K562 (cell line): ENCODE measurements around the gene CELSR2. TPM values are rescaled to one million over a fixed set of nuclear protein-coding genes. Genes with fewer than 3 reads are reported as not detected.

Source experiments
- ARHGAP35 ChIP-seq: fragments of 450-650 bp; IDR thresholded peaks from 2 replicates; pipeline ENCODE4 v1.6.1; 2018; ENCODE audit not compliant: partially characterized antibody
- BCL6 ChIP-seq: fragments of 250-450 bp; sonication (Bioruptor Pico); IDR thresholded peaks from 2 replicates; pipeline ENCODE4 v1.4.0; 2020
- CBFB ChIP-seq: sonication (generic); formaldehyde crosslinking; IDR thresholded peaks from 2 replicates; pipeline ENCODE4 v1.4.0; 2020; ENCODE audit warnings: mild to moderate bottlenecking, missing genetic modification reagents
- CHD1 ChIP-seq: fragments of 200-600 bp; sonication (generic); IDR thresholded peaks from one replicate; pipeline ENCODE4 v1.6.1; 2012; ENCODE audit warnings: mild to moderate bottlenecking, moderate library complexity, low read length, inconsistent platforms
- FOXK2 ChIP-seq, 2 experiments: fragments of 450-650 bp; IDR thresholded peaks in 1 of 2; conservative IDR thresholded peaks in 1 of 2; 2 replicates each; pipeline ENCODE4 v1.6.1; 2016; ENCODE audit warnings: low read depth in 2 of 2, mild to moderate bottlenecking in 1 of 2
- FOXM1 ChIP-seq, 2 experiments: fragments of 450-650 bp in 1 of 2; sonication (generic) in 1 of 2; formaldehyde crosslinking in 1 of 2; IDR thresholded peaks; 2 replicates each; pipeline versions ENCODE4 v1.6.1 to v1.9.0; 2017 to 2022; ENCODE audit warnings: low read depth in 2 of 2, mild to moderate bottlenecking in 2 of 2, missing genetic modification reagents in 1 of 2, moderate library complexity in 1 of 2
- GATAD2B ChIP-seq: fragments of 450-650 bp; IDR thresholded peaks from 2 replicates; pipeline ENCODE4 v1.6.1; 2017; ENCODE audit warnings: mild to moderate bottlenecking, borderline replicate concordance
- HIVEP1 ChIP-seq: fragments of 250-450 bp; sonication (Bioruptor Pico); IDR thresholded peaks from 2 replicates; pipeline ENCODE4 v1.4.0; 2020; ENCODE audit warnings: mild to moderate bottlenecking
- MAFF ChIP-seq: IDR thresholded peaks from 2 replicates; pipeline ENCODE4 v1.6.1; 2012; ENCODE audit warnings: low read length, improper control_type of control experiment
- NCOA4 ChIP-seq: fragments of 450-650 bp; IDR thresholded peaks from 2 replicates; pipeline ENCODE4 v1.6.1; 2018; ENCODE audit warnings: mild to moderate bottlenecking; ENCODE audit not compliant: partially characterized antibody
- PTBP1 ChIP-seq: fragments of 200-400 bp; formaldehyde crosslinking; IDR thresholded peaks from 2 replicates; pipeline ENCODE4 v1.6.1; 2017; ENCODE audit warnings: low read depth, low read length
- RB1 ChIP-seq: fragments of 450-650 bp; IDR thresholded peaks from 2 replicates; pipeline ENCODE4 v1.6.1; 2017; ENCODE audit warnings: low read depth, mild to moderate bottlenecking
- RBM14 ChIP-seq: fragments of 200-400 bp; formaldehyde crosslinking; IDR thresholded peaks from 2 replicates; pipeline ENCODE4 v1.6.1; 2018; ENCODE audit warnings: low read depth, mild to moderate bottlenecking, low read length, moderate library complexity, borderline replicate concordance; ENCODE audit not compliant: insufficient read depth
- STAT5B ChIP-seq: fragments of 250-450 bp; sonication (Bioruptor Pico); IDR thresholded peaks from 2 replicates; pipeline ENCODE4 v1.8.0; 2021; ENCODE audit warnings: mild to moderate bottlenecking, inconsistent platforms
- XRCC3 ChIP-seq: fragments of 450-650 bp; IDR thresholded peaks from 2 replicates; pipeline ENCODE4 v1.6.1; 2017; ENCODE audit warnings: mild to moderate bottlenecking, moderate library complexity
- ZNF124 ChIP-seq: sonication (generic); formaldehyde crosslinking; IDR thresholded peaks from 2 replicates; pipeline ENCODE4 v1.8.1; 2022; ENCODE audit warnings: missing genetic modification reagents
- ZNF217 ChIP-seq: sonication (generic); formaldehyde crosslinking; IDR thresholded peaks from 2 replicates; pipeline ENCODE4 v1.8.0; 2022; ENCODE audit warnings: mild to moderate bottlenecking, missing genetic modification reagents
- ZNF23 ChIP-seq: fragments of 250-450 bp; sonication (Bioruptor Pico); IDR thresholded peaks from 2 replicates; pipeline ENCODE4 v1.4.0; 2020; ENCODE audit warnings: mild to moderate bottlenecking
- ZNF3 ChIP-seq: fragments of 250-450 bp; sonication (Bioruptor Pico); IDR thresholded peaks from 2 replicates; pipeline ENCODE4 v1.5.0; 2021; ENCODE audit warnings: mild to moderate bottlenecking, moderate library complexity
- ZNF316 ChIP-seq: fragments of 450-650 bp; IDR thresholded peaks from 2 replicates; pipeline ENCODE4 v1.6.1; 2016
- ZNF830 ChIP-seq: fragments of 250-450 bp; sonication (Bioruptor Pico); IDR thresholded peaks from 2 replicates; pipeline ENCODE4 v1.5.0; 2021; ENCODE audit warnings: mild to moderate bottlenecking
- ZZZ3 ChIP-seq: fragments of 450-650 bp; IDR thresholded peaks from 2 replicates; pipeline ENCODE4 v1.6.1; 2016; ENCODE audit warnings: antibody characterized with exemption, mild to moderate bottlenecking, moderate library complexity
- polyA plus RNA-seq, 8 experiments: library from polyadenylated mRNA; depleted of rRNA in 4 of 8; stranded (reverse) in 5 of 8; unstranded in 3 of 8; fragments of >200 nt; fragmentation: Nextera tagmentation in 2 of 8; fragmentation: Illumina TruSeq in 1 of 8; extraction: Ambion mirVana in 2 of 8; extraction: Trizol in 1 of 8; gene quantifications; 2 replicates each; pipeline versions ENCODE4 v1.2.1 to v1.2.3, GENCODE V29; 2011 to 2014; ENCODE audit warnings: inconsistent platforms in 1 of 8, missing spikeins in 1 of 8
- total RNA-seq, 7 experiments: library from RNA; depleted of rRNA in 6 of 7; stranded (reverse); fragments of >200 nt in 6 of 7; fragmentation: Illumina TruSeq in 2 of 7; extraction: Trizol in 2 of 7; gene quantifications; 2 replicates each; pipeline versions ENCODE4 v1.2.1 to v1.2.3, GENCODE V29; 2011 to 2021; ENCODE audit warnings: low replicate concordance in 1 of 7
- TF ChIP-seq, protein P1 (sequence below): fragments of 450-650 bp; IDR thresholded peaks from 2 replicates; pipeline ENCODE4 v1.6.1; 2016
- TF ChIP-seq, protein P2 (sequence below): fragments of 200-800 bp; sonication (Bioruptor generic); IDR thresholded peaks from 2 replicates; pipeline ENCODE4 v1.6.1; 2017; ENCODE audit warnings: missing genetic modification characterization, missing compliant biosample characterization
- TF ChIP-seq, protein P3 (sequence below), 2 experiments: IDR thresholded peaks; 2 replicates each; pipeline ENCODE4 v1.6.1; 2012; ENCODE audit warnings: improper control_type of control experiment in 2 of 2, low read depth in 2 of 2, low read length in 2 of 2, borderline replicate concordance in 1 of 2

CELSR2 gene
- total and polyA plus RNA-seq, 9 of the 15 experiments (the other 6 are each of a cell fraction or from before 2014, with no cell fraction given), result 0.31 to 21.9 (median 4.2) TPM

DNA sequence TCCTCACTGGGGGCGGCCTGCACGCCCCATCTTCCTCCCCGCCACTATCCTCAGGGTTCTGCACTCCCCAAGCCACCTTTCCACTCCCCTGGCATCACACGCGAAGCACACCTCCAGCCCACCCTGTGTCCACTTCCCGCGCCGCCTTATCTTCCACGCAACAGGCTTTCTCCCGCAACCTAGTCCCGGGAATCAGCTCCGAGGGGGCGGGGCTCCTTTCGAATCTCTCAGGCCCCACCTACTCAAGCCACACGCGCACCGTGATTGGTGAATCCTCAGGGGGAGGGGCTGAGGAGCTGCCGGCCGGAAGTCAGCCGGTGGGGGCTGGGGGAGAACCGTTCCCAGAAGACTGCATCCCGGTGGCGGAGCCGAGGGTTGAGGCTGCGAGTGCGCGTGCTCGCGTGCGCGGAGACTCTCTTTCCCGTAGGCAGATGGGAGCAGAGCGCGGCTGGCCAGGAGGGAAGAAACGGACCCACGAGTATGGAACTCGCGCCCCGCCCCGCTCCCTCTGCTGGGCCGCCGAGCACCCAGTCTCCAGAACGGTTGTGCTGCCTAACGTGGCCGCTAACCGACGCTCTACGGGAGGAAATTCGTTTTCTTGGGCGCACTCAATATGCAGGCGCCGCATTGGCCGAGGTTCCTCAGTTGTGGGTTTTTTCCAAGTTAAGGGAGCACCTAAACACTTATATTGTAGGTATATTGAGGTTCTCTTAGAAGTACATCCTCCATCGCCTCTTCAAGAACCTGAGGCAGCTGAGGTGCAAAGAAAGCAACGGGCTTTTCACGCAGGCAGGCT lies 33.8 kb downstream of the CELSR2 start, which contains the start of gene PSRC1 (continued):
- TF ChIP-seq, protein P1, sequence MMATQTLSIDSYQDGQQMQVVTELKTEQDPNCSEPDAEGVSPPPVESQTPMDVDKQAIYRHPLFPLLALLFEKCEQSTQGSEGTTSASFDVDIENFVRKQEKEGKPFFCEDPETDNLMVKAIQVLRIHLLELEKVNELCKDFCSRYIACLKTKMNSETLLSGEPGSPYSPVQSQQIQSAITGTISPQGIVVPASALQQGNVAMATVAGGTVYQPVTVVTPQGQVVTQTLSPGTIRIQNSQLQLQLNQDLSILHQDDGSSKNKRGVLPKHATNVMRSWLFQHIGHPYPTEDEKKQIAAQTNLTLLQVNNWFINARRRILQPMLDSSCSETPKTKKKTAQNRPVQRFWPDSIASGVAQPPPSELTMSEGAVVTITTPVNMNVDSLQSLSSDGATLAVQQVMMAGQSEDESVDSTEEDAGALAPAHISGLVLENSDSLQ, result 0 out of 2 replicates have a peak, but pooled peaks have one; percentile 14
- TF ChIP-seq NCOA4 (no peak), ZZZ3 (no peak), GATAD2B (no peak), FOXM1 (IDR thresholded peaks at IDR 0.05; ENCODE audit: low read depth) (peak; percentile 88), FOXM1 (CRISPR knock-in tag; IDR thresholded peaks at IDR 0.05; ENCODE audit: low read depth) (peak; percentile 79; the same call in 1 of the 2 replicates), BCL6 (no peak), ZNF3 (CRISPR knock-in tag) (no peak), XRCC3 (no peak), RB1 (peak; percentile 85), MAFF (no peak), ARHGAP35 (no peak), HIVEP1 (CRISPR knock-in tag) (no peak), FOXK2 (conservative IDR thresholded peaks at IDR 0.05 in 1 of 2, IDR thresholded peaks at IDR 0.05 in 1 of 2; ENCODE audit: low read depth in 2 of 2) (peak in 1 of 2 experiments; percentile 41; a peak in 1 of 4 replicates), STAT5B (CRISPR knock-in tag) (no peak), ZNF830 (CRISPR knock-in tag) (no peak), PTBP1 (no peak), CHD1 (peak; percentile 77), RBM14 (no peak), ZNF124 (CRISPR knock-in tag) (no peak; the same call in 1 of the 2 replicates), ZNF23 (no peak), ZNF316 (no peak), CBFB (CRISPR knock-in tag) (0 out of 2 replicates have a peak, but pooled peaks have one; percentile 67), ZNF217 (no peak)
- TF ChIP-seq, protein P2, sequence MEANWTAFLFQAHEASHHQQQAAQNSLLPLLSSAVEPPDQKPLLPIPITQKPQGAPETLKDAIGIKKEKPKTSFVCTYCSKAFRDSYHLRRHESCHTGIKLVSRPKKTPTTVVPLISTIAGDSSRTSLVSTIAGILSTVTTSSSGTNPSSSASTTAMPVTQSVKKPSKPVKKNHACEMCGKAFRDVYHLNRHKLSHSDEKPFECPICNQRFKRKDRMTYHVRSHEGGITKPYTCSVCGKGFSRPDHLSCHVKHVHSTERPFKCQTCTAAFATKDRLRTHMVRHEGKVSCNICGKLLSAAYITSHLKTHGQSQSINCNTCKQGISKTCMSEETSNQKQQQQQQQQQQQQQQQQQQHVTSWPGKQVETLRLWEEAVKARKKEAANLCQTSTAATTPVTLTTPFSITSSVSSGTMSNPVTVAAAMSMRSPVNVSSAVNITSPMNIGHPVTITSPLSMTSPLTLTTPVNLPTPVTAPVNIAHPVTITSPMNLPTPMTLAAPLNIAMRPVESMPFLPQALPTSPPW (CRISPR knock-in tag), result peak; percentile 96
- TF ChIP-seq, protein P3, sequence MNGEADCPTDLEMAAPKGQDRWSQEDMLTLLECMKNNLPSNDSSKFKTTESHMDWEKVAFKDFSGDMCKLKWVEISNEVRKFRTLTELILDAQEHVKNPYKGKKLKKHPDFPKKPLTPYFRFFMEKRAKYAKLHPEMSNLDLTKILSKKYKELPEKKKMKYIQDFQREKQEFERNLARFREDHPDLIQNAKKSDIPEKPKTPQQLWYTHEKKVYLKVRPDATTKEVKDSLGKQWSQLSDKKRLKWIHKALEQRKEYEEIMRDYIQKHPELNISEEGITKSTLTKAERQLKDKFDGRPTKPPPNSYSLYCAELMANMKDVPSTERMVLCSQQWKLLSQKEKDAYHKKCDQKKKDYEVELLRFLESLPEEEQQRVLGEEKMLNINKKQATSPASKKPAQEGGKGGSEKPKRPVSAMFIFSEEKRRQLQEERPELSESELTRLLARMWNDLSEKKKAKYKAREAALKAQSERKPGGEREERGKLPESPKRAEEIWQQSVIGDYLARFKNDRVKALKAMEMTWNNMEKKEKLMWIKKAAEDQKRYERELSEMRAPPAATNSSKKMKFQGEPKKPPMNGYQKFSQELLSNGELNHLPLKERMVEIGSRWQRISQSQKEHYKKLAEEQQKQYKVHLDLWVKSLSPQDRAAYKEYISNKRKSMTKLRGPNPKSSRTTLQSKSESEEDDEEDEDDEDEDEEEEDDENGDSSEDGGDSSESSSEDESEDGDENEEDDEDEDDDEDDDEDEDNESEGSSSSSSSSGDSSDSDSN (IDR thresholded peaks at IDR 0.05; ENCODE audit: borderline replicate concordance in 1 of 2, low read depth in 2 of 2, low read length in 2 of 2), result peak in 1 of 2 experiments; percentile 87; a peak in 2 of 4 replicates
